NCI-H82 treated with DMSO at 0.1 percent for 48 hours (cell line): ENCODE measurements around the gene FBXO33.

ENCODE experiments used
- DNase-seq: peaks from one replicate; lab custom pipeline; 2025; ENCODE audit not compliant: unreplicated experiment; lab: John Stamatoyannopoulos, UW

FBXO33 gene

GRCh38 chr14:39431416-39432178, 636 bp downstream of the FBXO33 start:
- DNase-seq: no peak

- no peak for DNase-seq
Observed at GRCh38 chr14:39430762-39431415, 1.3 kb downstream of the FBXO33 start.

- no peak for DNase-seq
Observed at GRCh38 chr14:39428118-39428517, 4.1 kb downstream of the FBXO33 start.

GRCh38 chr14:39426605-39427004, 5.6 kb downstream of the FBXO33 start:
- DNase-seq: no peak

- DNase-seq: no peak
Observed at GRCh38 chr14:39425947-39426346, 6.3 kb downstream of the FBXO33 start.

GRCh38 chr14:39423793-39424192, 8.4 kb downstream of the FBXO33 start:
- no peak for DNase-seq

- DNase-seq: no peak
Observed at GRCh38 chr14:39422243-39422642, 10.0 kb downstream of the FBXO33 start.

- no peak for DNase-seq
Observed at GRCh38 chr14:39419272-39419671, 13.0 kb downstream of the FBXO33 start.

- no peak for DNase-seq
Observed at GRCh38 chr14:39417014-39417413, 15.2 kb downstream of the FBXO33 start.

- no peak for DNase-seq
Observed at GRCh38 chr14:39416072-39416471, 16.2 kb downstream of the FBXO33 start.

GRCh38 chr14:39406560-39406959, 25.7 kb downstream of the FBXO33 start:
- DNase-seq: no peak

GRCh38 chr14:39398382-39398781, 33.9 kb downstream of the FBXO33 start:
- DNase-seq: no peak

GRCh38 chr14:39396448-39396847, 35.8 kb downstream of the FBXO33 start:
- DNase-seq: no peak

- DNase-seq: no peak
Observed at GRCh38 chr14:39395555-39396254, 36.5 kb downstream of the FBXO33 start.

- no peak for DNase-seq
Observed at GRCh38 chr14:39393289-39393688, 38.9 kb downstream of the FBXO33 start.

GRCh38 chr14:39384177-39384576, 48.1 kb downstream of the FBXO33 start:
- DNase-seq: no peak

GRCh38 chr14:39383741-39384140, 48.5 kb downstream of the FBXO33 start:
- no peak for DNase-seq

GRCh38 chr14:39383026-39383660, 49.1 kb downstream of the FBXO33 start:
- DNase-seq: no peak

- DNase-seq: no peak
Observed at GRCh38 chr14:39382463-39382862, 49.8 kb downstream of the FBXO33 start.

- DNase-seq: no peak
Observed at GRCh38 chr14:39381366-39381765, 50.9 kb downstream of the FBXO33 start.

GRCh38 chr14:39376667-39377403, 55.4 kb downstream of the FBXO33 start:
- DNase-seq: no peak
